GM23338 (cell line): ENCODE measurements around the gene CDK18. TPM values are rescaled to one million over a fixed set of nuclear protein-coding genes. Genes with fewer than 3 reads are reported as not detected.

Experiments
- CREB1 ChIP-seq: fragments of 250-450 bp; sonication (Bioruptor Pico); IDR thresholded peaks from 2 replicates; pipeline ENCODE4 v1.5.0; 2020; ENCODE audit warnings: low read depth, mild to moderate bottlenecking, moderate library complexity
- EZH2 ChIP-seq: fragments of 200-600 bp; sonication (generic); IDR thresholded peaks from one replicate; pipeline ENCODE4 v1.8.0; 2017; ENCODE audit warnings: antibody characterized with exemption, mild to moderate bottlenecking, low read depth; ENCODE audit not compliant: unreplicated experiment
- POLR2AphosphoS5 ChIP-seq: IDR thresholded peaks from 2 replicates; pipeline ENCODE4 v1.6.1; 2016; ENCODE audit warnings: antibody characterized with exemption, low read depth
- STAT1 ChIP-seq: IDR thresholded peaks from one replicate; pipeline ENCODE4 v1.6.1; 2016; ENCODE audit warnings: antibody characterized with exemption; ENCODE audit not compliant: unreplicated experiment
- ZNF114 ChIP-seq: fragments of 250-450 bp; sonication (Bioruptor Pico); IDR thresholded peaks from 2 replicates; pipeline ENCODE4 v1.5.0; 2020; ENCODE audit warnings: mild to moderate bottlenecking, moderate library complexity
- ZNF331 ChIP-seq: fragments of 250-450 bp; sonication (Bioruptor Pico); IDR thresholded peaks from 2 replicates; pipeline ENCODE4 v1.5.0; 2020; ENCODE audit warnings: low read depth, mild to moderate bottlenecking, moderate library complexity
- ZNF462 ChIP-seq: fragments of 250-450 bp; sonication (Bioruptor Pico); IDR thresholded peaks from 2 replicates; pipeline ENCODE4 v1.5.0; 2020; ENCODE audit warnings: mild to moderate bottlenecking, moderate library complexity
- polyA plus RNA-seq: library from polyadenylated mRNA; unstranded; fragments of >200 nt; fragmentation: Nextera tagmentation; extraction: Ambion mirVana; gene quantifications from 2 replicates; pipeline ENCODE4 v1.2.1, GENCODE V29; 2016
- total RNA-seq: library from RNA; depleted of rRNA; stranded (reverse); fragments of >200 nt; shearing (Covaris generic); gene quantifications from 2 replicates; pipeline ENCODE4 v1.2.3, GENCODE V29; 2014
- TF ChIP-seq, protein P1 (sequence below): IDR thresholded peaks from one replicate; pipeline ENCODE4 v1.6.1; 2018; ENCODE audit warnings: antibody characterized with exemption; ENCODE audit not compliant: unreplicated experiment

Gene CDK18
- total and polyA plus RNA-seq, 2 experiments from 2014 or later, result 21.1 to 46.5 TPM

GRCh38 chr1:205472737-205473441, 31.6 kb upstream of the CDK18 start (continued):
- TF ChIP-seq ZNF462, result no peak
- TF ChIP-seq ZNF114, result no peak
- TF ChIP-seq EZH2, result no peak
- TF ChIP-seq ZNF331, result no peak
- no peak for TF ChIP-seq STAT1
- no peak for TF ChIP-seq POLR2AphosphoS5
- TF ChIP-seq, protein P1, sequence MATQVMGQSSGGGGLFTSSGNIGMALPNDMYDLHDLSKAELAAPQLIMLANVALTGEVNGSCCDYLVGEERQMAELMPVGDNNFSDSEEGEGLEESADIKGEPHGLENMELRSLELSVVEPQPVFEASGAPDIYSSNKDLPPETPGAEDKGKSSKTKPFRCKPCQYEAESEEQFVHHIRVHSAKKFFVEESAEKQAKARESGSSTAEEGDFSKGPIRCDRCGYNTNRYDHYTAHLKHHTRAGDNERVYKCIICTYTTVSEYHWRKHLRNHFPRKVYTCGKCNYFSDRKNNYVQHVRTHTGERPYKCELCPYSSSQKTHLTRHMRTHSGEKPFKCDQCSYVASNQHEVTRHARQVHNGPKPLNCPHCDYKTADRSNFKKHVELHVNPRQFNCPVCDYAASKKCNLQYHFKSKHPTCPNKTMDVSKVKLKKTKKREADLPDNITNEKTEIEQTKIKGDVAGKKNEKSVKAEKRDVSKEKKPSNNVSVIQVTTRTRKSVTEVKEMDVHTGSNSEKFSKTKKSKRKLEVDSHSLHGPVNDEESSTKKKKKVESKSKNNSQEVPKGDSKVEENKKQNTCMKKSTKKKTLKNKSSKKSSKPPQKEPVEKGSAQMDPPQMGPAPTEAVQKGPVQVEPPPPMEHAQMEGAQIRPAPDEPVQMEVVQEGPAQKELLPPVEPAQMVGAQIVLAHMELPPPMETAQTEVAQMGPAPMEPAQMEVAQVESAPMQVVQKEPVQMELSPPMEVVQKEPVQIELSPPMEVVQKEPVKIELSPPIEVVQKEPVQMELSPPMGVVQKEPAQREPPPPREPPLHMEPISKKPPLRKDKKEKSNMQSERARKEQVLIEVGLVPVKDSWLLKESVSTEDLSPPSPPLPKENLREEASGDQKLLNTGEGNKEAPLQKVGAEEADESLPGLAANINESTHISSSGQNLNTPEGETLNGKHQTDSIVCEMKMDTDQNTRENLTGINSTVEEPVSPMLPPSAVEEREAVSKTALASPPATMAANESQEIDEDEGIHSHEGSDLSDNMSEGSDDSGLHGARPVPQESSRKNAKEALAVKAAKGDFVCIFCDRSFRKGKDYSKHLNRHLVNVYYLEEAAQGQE, result no peak
- TF ChIP-seq CREB1 (CRISPR knock-in tag), result no peak
